ENCODE data around the gene HAPLN3.

GRCh38 chr15:88906130-88906529 lies 10.8 kb upstream of the HAPLN3 start:
- no peak for TF ChIP-seq CTCF (IDR thresholded peaks at IDR 0.05; ENCODE audit: low read length)
- no peak for TF ChIP-seq EZH2 (optimal IDR thresholded peaks at IDR 0.05; ENCODE audit: low read depth, low read length)
- no peak for TF ChIP-seq EZH2phosphoT487 (IDR thresholded peaks at IDR 0.05; ENCODE audit: low read length)

All from MM.1S (cell line).